ENCODE data around the gene ZFYVE19.

ZFYVE19 gene

DNA sequence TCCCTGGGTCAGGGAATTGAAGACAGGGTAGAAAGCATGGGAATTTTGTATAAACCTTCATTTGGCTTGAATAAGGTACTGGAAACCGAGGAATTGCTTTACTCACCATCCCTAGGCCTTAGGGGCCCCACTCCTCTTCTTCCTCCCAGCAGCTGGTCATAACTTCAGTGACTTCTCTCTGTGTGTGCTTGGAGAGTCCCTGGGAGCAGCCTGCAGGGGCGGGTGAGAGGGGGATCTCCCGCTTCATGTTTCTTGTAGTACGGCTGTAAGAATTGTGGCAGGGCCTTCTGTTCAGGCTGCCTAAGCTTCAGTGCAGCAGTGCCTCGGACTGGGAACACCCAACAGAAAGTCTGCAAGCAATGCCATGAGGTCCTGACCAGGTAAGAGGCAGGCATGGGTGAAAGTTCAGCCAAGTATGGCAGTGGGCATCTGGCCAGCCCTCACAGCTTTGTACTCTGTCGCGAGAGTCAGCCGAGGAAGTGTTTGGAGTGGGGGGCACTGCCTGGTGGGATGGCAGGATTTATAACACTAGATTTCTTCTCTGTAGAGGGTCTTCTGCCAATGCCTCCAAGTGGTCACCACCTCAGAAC is 2.1 kb downstream of the ZFYVE19 start:
- Histone ChIP-seq H3K9me3 (no peaks in the 10 kb centered on the region), H3K27ac (no peak overlapping the region), H3K36me3 (peaks cover 40% of the 10 kb centered on the region), H3K4me1 (ENCODE audit: control insufficient read depth in 1 of 2, insufficient read depth in 1 of 2, low read depth in 1 of 2, low read length in 1 of 2) (peaks cover 15 to 16% of the 10 kb centered on the region in 2 experiments), H3K27me3 (no peaks in the 10 kb centered on the region), H3K4me3 (ENCODE audit: low read depth in 1 of 2, low read length in 1 of 2) (no peak overlapping the region)
- TF ChIP-seq, protein P1, sequence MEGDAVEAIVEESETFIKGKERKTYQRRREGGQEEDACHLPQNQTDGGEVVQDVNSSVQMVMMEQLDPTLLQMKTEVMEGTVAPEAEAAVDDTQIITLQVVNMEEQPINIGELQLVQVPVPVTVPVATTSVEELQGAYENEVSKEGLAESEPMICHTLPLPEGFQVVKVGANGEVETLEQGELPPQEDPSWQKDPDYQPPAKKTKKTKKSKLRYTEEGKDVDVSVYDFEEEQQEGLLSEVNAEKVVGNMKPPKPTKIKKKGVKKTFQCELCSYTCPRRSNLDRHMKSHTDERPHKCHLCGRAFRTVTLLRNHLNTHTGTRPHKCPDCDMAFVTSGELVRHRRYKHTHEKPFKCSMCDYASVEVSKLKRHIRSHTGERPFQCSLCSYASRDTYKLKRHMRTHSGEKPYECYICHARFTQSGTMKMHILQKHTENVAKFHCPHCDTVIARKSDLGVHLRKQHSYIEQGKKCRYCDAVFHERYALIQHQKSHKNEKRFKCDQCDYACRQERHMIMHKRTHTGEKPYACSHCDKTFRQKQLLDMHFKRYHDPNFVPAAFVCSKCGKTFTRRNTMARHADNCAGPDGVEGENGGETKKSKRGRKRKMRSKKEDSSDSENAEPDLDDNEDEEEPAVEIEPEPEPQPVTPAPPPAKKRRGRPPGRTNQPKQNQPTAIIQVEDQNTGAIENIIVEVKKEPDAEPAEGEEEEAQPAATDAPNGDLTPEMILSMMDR (IDR thresholded peaks at IDR 0.05): no peak

DNA sequence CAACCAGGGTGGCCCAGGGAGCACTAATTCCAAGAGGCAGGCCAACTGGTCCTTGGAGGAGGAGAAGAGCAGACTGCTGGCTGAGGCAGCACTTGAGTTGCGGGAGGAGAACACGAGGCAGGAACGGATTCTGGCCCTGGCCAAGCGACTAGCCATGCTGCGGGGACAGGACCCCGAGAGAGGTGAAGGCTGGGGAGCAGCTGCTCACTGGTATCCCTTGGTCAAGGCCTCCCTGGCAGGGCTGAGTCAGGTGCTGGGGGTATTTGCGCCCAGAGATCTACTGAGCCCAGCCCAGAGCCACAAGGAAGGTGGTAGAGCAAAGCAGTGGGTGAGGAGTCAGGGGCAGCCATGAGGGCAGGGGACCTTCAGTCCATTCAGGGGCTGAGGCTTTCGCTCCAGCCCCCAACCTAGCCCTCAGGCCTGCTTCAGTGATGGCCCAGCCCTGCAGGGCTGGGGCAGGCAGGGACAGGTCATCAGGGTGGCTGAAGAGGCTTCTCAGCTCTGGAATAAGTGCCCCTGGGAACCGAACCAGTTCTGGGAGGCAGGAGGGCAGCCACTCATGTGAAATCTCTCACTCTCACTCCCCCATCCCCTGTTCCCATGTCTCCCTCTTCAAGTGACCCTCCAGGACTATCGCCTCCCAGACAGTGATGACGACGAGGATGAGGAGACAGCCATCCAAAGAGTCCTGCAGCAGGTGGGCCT is 6.0 kb downstream of the ZFYVE19 start:
- no peak overlapping the region for H3K27ac ChIP-seq
- no peaks in the 10 kb centered on the region for H3K27me3 ChIP-seq
- peaks cover 58% of the 10 kb centered on the region for H3K36me3 ChIP-seq
- H3K4me1 ChIP-seq (ENCODE audit: control insufficient read depth in 1 of 2, insufficient read depth in 1 of 2, low read depth in 1 of 2, low read length in 1 of 2): peaks cover 4 to 5% of the 10 kb centered on the region in 2 experiments
- TF ChIP-seq, protein P1 (IDR thresholded peaks at IDR 0.05): no peak
- H3K4me3 ChIP-seq (ENCODE audit: low read depth in 1 of 2, low read length in 1 of 2): no peak overlapping the region
- no peaks in the 10 kb centered on the region for H3K9me3 ChIP-seq

DNA sequence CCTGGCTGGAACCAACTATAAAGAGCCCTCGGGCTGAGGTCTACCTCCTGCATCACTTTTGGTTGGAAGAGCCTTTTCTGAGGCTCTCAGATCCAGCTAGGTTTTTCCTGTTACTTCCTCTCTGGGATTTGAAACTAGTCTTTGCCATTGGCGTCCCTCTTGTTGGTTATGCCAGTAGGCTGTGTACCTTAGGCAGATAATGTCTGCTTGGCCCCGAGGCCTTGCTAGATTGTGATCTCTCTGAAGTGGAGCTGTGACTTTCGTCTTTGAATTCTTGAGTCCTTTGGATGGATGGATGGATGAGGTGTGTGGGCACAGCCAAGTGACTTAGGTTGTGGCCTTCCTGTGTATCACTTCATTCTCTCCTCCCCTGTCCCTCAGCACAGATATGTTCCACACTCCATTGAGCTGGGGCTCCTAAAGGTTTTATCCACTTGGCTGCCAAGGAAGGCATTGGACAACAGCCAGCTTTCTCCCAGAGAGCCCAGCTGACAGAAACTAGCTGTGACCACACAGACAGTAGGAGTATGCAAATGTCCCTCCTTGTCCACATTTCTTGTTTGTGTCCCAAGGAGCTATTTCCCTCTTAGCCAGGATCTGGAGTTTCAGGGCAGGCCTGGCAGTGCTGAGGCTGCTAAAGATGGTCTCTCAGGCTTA is 8.3 kb downstream of the ZFYVE19 start:
- no peak overlapping the region for H3K27ac ChIP-seq
- H3K36me3 ChIP-seq: peaks cover 50% of the 10 kb centered on the region
- no peaks in the 10 kb centered on the region for H3K4me1 ChIP-seq (ENCODE audit: control insufficient read depth in 1 of 2, insufficient read depth in 1 of 2, low read depth in 1 of 2, low read length in 1 of 2)
- no peaks in the 10 kb centered on the region for H3K27me3 ChIP-seq
- no peaks in the 10 kb centered on the region for H3K9me3 ChIP-seq
- no peak overlapping the region for H3K4me3 ChIP-seq (ENCODE audit: low read depth in 1 of 2, low read length in 1 of 2)
- TF ChIP-seq, protein P1 (IDR thresholded peaks at IDR 0.05): no peak

DNA sequence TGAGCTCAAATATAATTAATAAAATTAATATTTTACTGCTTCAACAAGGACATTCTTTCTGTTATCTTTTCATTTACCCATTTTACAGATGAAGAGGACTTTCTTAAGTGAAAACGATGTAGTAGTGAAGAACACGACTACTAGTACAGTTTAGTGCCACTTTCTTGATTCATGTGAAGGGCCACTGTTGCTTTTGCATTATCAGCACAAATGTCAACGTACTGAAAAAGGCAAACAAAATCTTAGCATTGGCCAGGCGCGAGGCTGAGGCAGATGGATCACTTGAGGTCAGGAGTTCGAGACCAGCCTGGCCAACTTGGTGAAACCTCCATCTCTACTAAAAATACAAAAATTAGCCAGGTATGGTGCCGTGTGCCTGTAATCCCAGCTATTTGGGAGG is 12.2 kb downstream of the ZFYVE19 start:
- Histone ChIP-seq H3K4me3 (ENCODE audit: low read depth in 1 of 2, low read length in 1 of 2) (no peak overlapping the region), H3K36me3 (peaks cover 18% of the 10 kb centered on the region), H3K27me3 (no peaks in the 10 kb centered on the region), H3K4me1 (ENCODE audit: control insufficient read depth in 1 of 2, insufficient read depth in 1 of 2, low read depth in 1 of 2, low read length in 1 of 2) (no peaks in the 10 kb centered on the region), H3K9me3 (no peaks in the 10 kb centered on the region), H3K27ac (no peak overlapping the region)
- TF ChIP-seq, protein P1 (IDR thresholded peaks at IDR 0.05): no peak

DNA sequence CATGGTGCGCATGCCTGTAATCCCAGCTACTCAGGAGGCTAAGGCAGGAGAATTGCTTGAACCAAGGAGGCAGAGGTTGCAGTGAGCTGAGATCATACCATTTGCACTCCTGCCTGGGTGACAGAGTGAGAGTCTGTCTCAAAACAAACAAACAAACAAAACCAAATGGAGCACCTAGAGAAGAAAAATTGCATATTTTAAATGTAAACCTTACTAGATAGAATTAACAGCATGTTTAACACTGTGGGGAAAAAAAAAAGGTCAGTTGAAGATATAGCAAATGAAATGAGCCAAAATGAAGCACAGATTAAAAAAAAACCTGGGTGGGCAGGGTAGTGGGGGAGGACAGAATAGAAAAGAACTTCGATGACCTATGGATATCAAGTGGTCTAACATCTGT is 14.3 kb downstream of the ZFYVE19 start:
- no peaks in the 10 kb centered on the region for H3K9me3 ChIP-seq
- no peak overlapping the region for H3K27ac ChIP-seq
- no peaks in the 10 kb centered on the region for H3K36me3 ChIP-seq
- no peak overlapping the region for H3K4me3 ChIP-seq (ENCODE audit: low read depth in 1 of 2, low read length in 1 of 2)
- H3K4me1 ChIP-seq (ENCODE audit: control insufficient read depth in 1 of 2, insufficient read depth in 1 of 2, low read depth in 1 of 2, low read length in 1 of 2): no peaks in the 10 kb centered on the region
- no peaks in the 10 kb centered on the region for H3K27me3 ChIP-seq
- TF ChIP-seq, protein P1 (IDR thresholded peaks at IDR 0.05): no peak

Data from neutrophil (primary cell).